Measurements from ENCODE around the gene NOX5. TPM values are rescaled to one million over a fixed set of nuclear protein-coding genes. Genes with fewer than 3 reads are reported as not detected.

The NOX5 gene
- total and polyA plus RNA-seq, 4 donors, result under 0.01 to 0.08 (median 0.01) TPM

- Histone ChIP-seq H3K27me3 (ENCODE audit: control insufficient read depth in 4 of 4, insufficient read depth in 4 of 4, low read length in 3 of 4) (no peaks in the 10 kb centered on the region), H3K27ac (ENCODE audit: low read depth in 1 of 2, low read length in 2 of 2) (peak overlapping the region; percentile 88 to 90), H3K4me1 (ENCODE audit: control insufficient read depth in 4 of 4, insufficient read depth in 4 of 4, low read length in 3 of 4) (peaks cover 4 to 34% (median 22%) of the 10 kb centered on the region in 4 donors), H3K36me3 (ENCODE audit: control insufficient read depth in 4 of 4, insufficient read depth in 3 of 4, low read depth in 1 of 4, low read length in 3 of 4) (no peaks in the 10 kb centered on the region), H3K9me3 (ENCODE audit: control insufficient read depth in 4 of 4, low read length in 3 of 4) (no peaks in the 10 kb centered on the region), H3K9ac (ENCODE audit: low read depth in 1 of 2, low read length in 2 of 2) (peak overlapping the region in 1 of 2 donors; percentile 84), H3K4me3 (ENCODE audit: low read depth in 1 of 3, low read length in 3 of 3) (peak overlapping the region; percentile 51 to 94 (median 85))
- WGBS, result 19% methylated on average over 6 of the region's 6 CpGs
- no peak for DNase-seq (ENCODE audit: low spot score)
- TF ChIP-seq RXRA (IDR thresholded peaks at IDR 0.05) (no peak), FOXA2 (IDR thresholded peaks at IDR 0.05) (no peak), ZBTB33 (IDR thresholded peaks at IDR 0.05) (no peak), FOXA1 (IDR thresholded peaks at IDR 0.05) (no peak), JUND (IDR thresholded peaks at IDR 0.05) (no peak), MAX (IDR thresholded peaks at IDR 0.05) (no peak)
Measured at GRCh38 chr15:69074843-69075224, 60.3 kb downstream of the NOX5 start.

- DNase-seq (ENCODE audit: low spot score), result no peak
- Histone ChIP-seq H3K9ac (ENCODE audit: low read depth in 1 of 2, low read length in 2 of 2) (peak overlapping the region in 1 of 2 donors; percentile 84), H3K4me1 (ENCODE audit: control insufficient read depth in 4 of 4, insufficient read depth in 4 of 4, low read length in 3 of 4) (peaks cover 4 to 34% (median 22%) of the 10 kb centered on the region in 4 donors), H3K9me3 (ENCODE audit: control insufficient read depth in 4 of 4, low read length in 3 of 4) (no peaks in the 10 kb centered on the region), H3K27ac (ENCODE audit: low read depth in 1 of 2, low read length in 2 of 2) (peak overlapping the region; percentile 88 to 90), H3K4me3 (ENCODE audit: low read depth in 1 of 3, low read length in 3 of 3) (peak overlapping the region; percentile 51 to 94 (median 85)), H3K36me3 (ENCODE audit: control insufficient read depth in 4 of 4, insufficient read depth in 3 of 4, low read depth in 1 of 4, low read length in 3 of 4) (no peaks in the 10 kb centered on the region), H3K27me3 (ENCODE audit: control insufficient read depth in 4 of 4, insufficient read depth in 4 of 4, low read length in 3 of 4) (no peaks in the 10 kb centered on the region)
- no peak for TF ChIP-seq ATF3 (IDR thresholded peaks at IDR 0.05)
- TF ChIP-seq GABPA (IDR thresholded peaks at IDR 0.05 in 1 of 2, conservative IDR thresholded peaks at IDR 0.05 in 1 of 2), result no peak
- TF ChIP-seq RXRA (IDR thresholded peaks at IDR 0.05), result peak; percentile 21 to 55
- TF ChIP-seq ZBTB33 (IDR thresholded peaks at IDR 0.05), result no peak
- TF ChIP-seq FOXA1 (IDR thresholded peaks at IDR 0.05), result peak; percentile 71
- no peak for TF ChIP-seq NR2F2 (IDR thresholded peaks at IDR 0.05)
- TF ChIP-seq JUND (IDR thresholded peaks at IDR 0.05), result peak in 1 of 2 donors; percentile 18
- TF ChIP-seq EGR1 (IDR thresholded peaks at IDR 0.05; ENCODE audit: low read depth in 2 of 2), result peak in 1 of 2 donors; percentile 75
- TF ChIP-seq CTCF (IDR thresholded peaks at IDR 0.05; ENCODE audit: low read depth, low read length, missing input control), result no peak
- TF ChIP-seq, protein P1, sequence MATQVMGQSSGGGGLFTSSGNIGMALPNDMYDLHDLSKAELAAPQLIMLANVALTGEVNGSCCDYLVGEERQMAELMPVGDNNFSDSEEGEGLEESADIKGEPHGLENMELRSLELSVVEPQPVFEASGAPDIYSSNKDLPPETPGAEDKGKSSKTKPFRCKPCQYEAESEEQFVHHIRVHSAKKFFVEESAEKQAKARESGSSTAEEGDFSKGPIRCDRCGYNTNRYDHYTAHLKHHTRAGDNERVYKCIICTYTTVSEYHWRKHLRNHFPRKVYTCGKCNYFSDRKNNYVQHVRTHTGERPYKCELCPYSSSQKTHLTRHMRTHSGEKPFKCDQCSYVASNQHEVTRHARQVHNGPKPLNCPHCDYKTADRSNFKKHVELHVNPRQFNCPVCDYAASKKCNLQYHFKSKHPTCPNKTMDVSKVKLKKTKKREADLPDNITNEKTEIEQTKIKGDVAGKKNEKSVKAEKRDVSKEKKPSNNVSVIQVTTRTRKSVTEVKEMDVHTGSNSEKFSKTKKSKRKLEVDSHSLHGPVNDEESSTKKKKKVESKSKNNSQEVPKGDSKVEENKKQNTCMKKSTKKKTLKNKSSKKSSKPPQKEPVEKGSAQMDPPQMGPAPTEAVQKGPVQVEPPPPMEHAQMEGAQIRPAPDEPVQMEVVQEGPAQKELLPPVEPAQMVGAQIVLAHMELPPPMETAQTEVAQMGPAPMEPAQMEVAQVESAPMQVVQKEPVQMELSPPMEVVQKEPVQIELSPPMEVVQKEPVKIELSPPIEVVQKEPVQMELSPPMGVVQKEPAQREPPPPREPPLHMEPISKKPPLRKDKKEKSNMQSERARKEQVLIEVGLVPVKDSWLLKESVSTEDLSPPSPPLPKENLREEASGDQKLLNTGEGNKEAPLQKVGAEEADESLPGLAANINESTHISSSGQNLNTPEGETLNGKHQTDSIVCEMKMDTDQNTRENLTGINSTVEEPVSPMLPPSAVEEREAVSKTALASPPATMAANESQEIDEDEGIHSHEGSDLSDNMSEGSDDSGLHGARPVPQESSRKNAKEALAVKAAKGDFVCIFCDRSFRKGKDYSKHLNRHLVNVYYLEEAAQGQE (IDR thresholded peaks at IDR 0.05), result no peak
- peak; percentile 40 to 58 for TF ChIP-seq RAD21 (IDR thresholded peaks at IDR 0.05)
- peak; percentile 53 to 76 for TF ChIP-seq HNF4A (conservative IDR thresholded peaks at IDR 0.05)
- TF ChIP-seq FOXA2 (IDR thresholded peaks at IDR 0.05), result peak; percentile 78
- peak; percentile 15 for TF ChIP-seq HNF4G (IDR thresholded peaks at IDR 0.05)
- peak; percentile 47 for TF ChIP-seq SP1 (IDR thresholded peaks at IDR 0.05)
- TF ChIP-seq MAX (IDR thresholded peaks at IDR 0.05), result peak; percentile 96
- TF ChIP-seq TAF1 (conservative IDR thresholded peaks at IDR 0.05), result peak; percentile 48
- peak; percentile 36 for TF ChIP-seq YY1 (IDR thresholded peaks at IDR 0.05)
- 37% methylated on average over 5 of the region's 5 CpGs for WGBS
Measured at GRCh38 chr15:69075440-69075839, 60.9 kb downstream of the NOX5 start.

All from liver (tissue), 9 donors.